CD4-positive, alpha-beta T cell treated with Interleukin-6 at 100 ng/mL for 8 hours (primary cell): ENCODE results near the gene BAZ2B.

Experiments used
- DNase-seq: peaks from one replicate; pipeline ENCODE4 v3.0.0-alpha.2; 2020; ENCODE audit warnings: mixed read lengths, low spot score

Gene BAZ2B

GRCh38 chr2:159307942-159308341, 308.4 kb downstream of the BAZ2B start:
- no peak for DNase-seq

GRCh38 chr2:159300586-159300985, 315.8 kb downstream of the BAZ2B start:
- no peak for DNase-seq

GRCh38 chr2:159298967-159299366, 317.4 kb downstream of the BAZ2B start:
- DNase-seq = no peak

- DNase-seq = no peak
Measured at GRCh38 chr2:159297042-159297707, 319.2 kb downstream of the BAZ2B start.

GRCh38 chr2:159292157-159292556, 324.2 kb downstream of the BAZ2B start:
- no peak for DNase-seq

GRCh38 chr2:159290289-159290907, 325.9 kb downstream of the BAZ2B start:
- DNase-seq = peak; percentile 20

GRCh38 chr2:159287733-159288132, 328.6 kb downstream of the BAZ2B start:
- no peak for DNase-seq

GRCh38 chr2:159286709-159287441, 329.5 kb downstream of the BAZ2B start:
- peak; percentile 99 for DNase-seq

- DNase-seq = no peak
Measured at GRCh38 chr2:159285929-159286708, 330.2 kb downstream of the BAZ2B start, which contains the start of gene WDSUB1. Gene WDSUB1 (minus strand): TSS chr2:159286703. CDS start chr2:159283069, 3,634 bp downstream.

GRCh38 chr2:159285433-159285832, 330.9 kb downstream of the BAZ2B start:
- no peak for DNase-seq

GRCh38 chr2:159283529-159283928, 332.8 kb downstream of the BAZ2B start:
- DNase-seq = no peak

GRCh38 chr2:159281002-159281401, 335.3 kb downstream of the BAZ2B start:
- DNase-seq = no peak

- DNase-seq = no peak
Measured at GRCh38 chr2:159279700-159280099, 336.6 kb downstream of the BAZ2B start.

- no peak for DNase-seq
Measured at GRCh38 chr2:159275111-159275510, 341.2 kb downstream of the BAZ2B start.

- DNase-seq = no peak
Measured at GRCh38 chr2:159272156-159272555, 344.2 kb downstream of the BAZ2B start.

- no peak for DNase-seq
Measured at GRCh38 chr2:159270744-159271379, 345.5 kb downstream of the BAZ2B start.
